H1 (cell line): ENCODE results near the gene GSK3B. TPM values are rescaled to one million over a fixed set of nuclear protein-coding genes. Genes with fewer than 3 reads are reported as not detected.

Experiments
- ASH2L ChIP-seq: fragments of 200-600, 300-600 bp; sonication (generic); IDR thresholded peaks from one replicate; pipeline ENCODE4 v1.7.1; 2017; ENCODE audit warnings: low read length
- EP300 ChIP-seq, 2 experiments: IDR thresholded peaks; 1 replicate in 1 of 2; 2 replicates in 1 of 2; pipeline ENCODE4 v1.6.1; 2011 to 2012; ENCODE audit warnings: low read depth in 2 of 2, low read length in 2 of 2, mild to moderate bottlenecking in 2 of 2, borderline replicate concordance in 1 of 2, inconsistent platforms in 1 of 2, moderate library complexity in 1 of 2
- MAFK ChIP-seq: IDR thresholded peaks from 2 replicates; pipeline ENCODE4 v1.6.1; 2012; ENCODE audit warnings: low read depth, mild to moderate bottlenecking, improper control_type of control experiment, low read length
- POLR2AphosphoS5 ChIP-seq: IDR thresholded peaks from 2 replicates; pipeline ENCODE4 v1.6.1; 2011; ENCODE audit warnings: low read depth, low read length
- polyA plus RNA-seq, 7 experiments: library from polyadenylated mRNA; depleted of rRNA in 3 of 7; stranded (reverse) in 5 of 7; unstranded in 2 of 7; fragments of >200 nt in 5 of 7; fragments of 200-250 nt in 2 of 7; gene quantifications; 1 replicate in 5 of 7; 2 replicates in 1 of 7; 4 replicates in 1 of 7; pipeline versions ENCODE4 v1.2.1 to v1.2.3, GENCODE V29; 2011 to 2013; ENCODE audit warnings: missing spikeins in 2 of 7, mixed read lengths in 2 of 7
- total RNA-seq: library from RNA; stranded (reverse); fragmentation: NEBNext Ultra II Directional; extraction: Animal tissue kit (Norgen Biotek cat#: 25700); gene quantifications from 2 replicates; pipeline ENCODE4 v1.2.1, GENCODE V29; 2021

GSK3B gene
- total and polyA plus RNA-seq, 2 of the 8 experiments (the other 6 are each of a cell fraction or from before 2014, with no cell fraction given): 24.2 to 50.7 TPM

DNA sequence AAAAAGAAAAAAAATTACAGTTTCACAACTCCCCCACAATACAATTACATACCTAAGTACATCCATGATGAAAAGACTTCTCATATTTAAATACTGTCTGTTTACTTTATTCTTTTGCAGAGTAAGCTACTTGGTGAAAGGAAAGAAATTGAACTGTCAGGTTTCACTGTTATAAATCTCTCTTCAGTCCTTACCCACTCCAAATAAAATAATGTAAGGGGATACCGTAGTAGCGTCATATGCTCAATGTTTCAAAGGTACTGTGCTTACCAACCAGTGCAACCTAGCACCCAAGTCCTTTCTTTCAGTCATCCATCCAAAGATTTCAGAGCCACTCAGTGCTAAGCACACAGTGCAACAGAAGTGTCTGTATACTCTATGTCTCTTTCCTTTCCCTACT, 13.4 kb downstream of the GSK3B start (continued):
- TF ChIP-seq MAFK (no peak), EP300 (IDR thresholded peaks at IDR 0.05; ENCODE audit: borderline replicate concordance in 1 of 2, low read depth in 2 of 2, low read length in 2 of 2) (no peak), ASH2L (no peak), POLR2AphosphoS5 (no peak)
